Astrocyte of the cerebellum (primary cell): ENCODE data around the gene HS1BP3.
A peak's percentile ranks its signal among the peaks of the same experiment; 100 is the strongest.

Source experiments
- DNase-seq: peaks from one replicate; pipeline ENCODE4 v3.0.0-alpha.2; 2011; ENCODE audit warnings: low read depth
- H3K4me3 ChIP-seq: 2 replicates; pipeline ENCODE4 v1.5.1; 2011; ENCODE audit warnings: mild to moderate bottlenecking, low read depth, low read length, moderate library complexity
- in situ Hi-C: cut with HindIII; loops from 2 replicates; pipeline ENCODE4 v1.10.0; 2017; ENCODE audit warnings: low sequenced_read_pairs
- TF ChIP-seq, protein P1 (sequence below): IDR thresholded peaks from 2 replicates; pipeline ENCODE4 v1.5.1; 2012; ENCODE audit warnings: low read length, low read depth, moderate library complexity, mild to moderate bottlenecking; ENCODE audit errors: missing control alignments

Gene HS1BP3

DNA sequence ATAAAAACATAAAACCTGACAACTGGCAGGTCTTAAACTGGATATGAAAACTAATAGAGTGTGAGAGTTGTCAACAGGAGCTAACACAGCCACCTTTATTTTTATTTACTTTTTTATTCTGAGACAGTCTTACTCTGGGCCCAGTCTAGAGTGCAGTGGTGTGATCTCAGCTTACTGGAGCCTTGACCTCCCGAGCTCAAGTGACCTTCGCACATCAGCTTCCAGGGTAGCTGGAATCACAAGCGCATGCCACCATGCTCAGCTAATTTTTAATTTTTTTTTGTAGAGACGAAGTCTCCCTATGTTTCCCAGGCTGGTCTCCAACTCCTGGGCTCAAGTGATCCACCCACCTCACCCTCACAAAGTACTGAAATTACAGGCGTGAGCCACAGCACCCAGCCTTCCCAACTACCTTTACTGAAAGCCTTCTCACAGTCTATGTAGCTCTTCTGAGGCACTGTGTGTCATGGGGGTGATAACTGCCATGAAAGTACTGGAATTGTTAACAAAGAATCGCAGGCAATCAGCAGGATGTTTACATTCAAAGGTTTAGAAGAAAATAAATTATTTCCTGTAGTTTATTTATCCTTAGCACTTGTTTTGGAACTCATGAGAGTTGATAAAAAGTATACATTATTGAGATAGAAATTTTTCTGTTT lies 40.3 kb upstream of the HS1BP3 start:
- TF ChIP-seq, protein P1, sequence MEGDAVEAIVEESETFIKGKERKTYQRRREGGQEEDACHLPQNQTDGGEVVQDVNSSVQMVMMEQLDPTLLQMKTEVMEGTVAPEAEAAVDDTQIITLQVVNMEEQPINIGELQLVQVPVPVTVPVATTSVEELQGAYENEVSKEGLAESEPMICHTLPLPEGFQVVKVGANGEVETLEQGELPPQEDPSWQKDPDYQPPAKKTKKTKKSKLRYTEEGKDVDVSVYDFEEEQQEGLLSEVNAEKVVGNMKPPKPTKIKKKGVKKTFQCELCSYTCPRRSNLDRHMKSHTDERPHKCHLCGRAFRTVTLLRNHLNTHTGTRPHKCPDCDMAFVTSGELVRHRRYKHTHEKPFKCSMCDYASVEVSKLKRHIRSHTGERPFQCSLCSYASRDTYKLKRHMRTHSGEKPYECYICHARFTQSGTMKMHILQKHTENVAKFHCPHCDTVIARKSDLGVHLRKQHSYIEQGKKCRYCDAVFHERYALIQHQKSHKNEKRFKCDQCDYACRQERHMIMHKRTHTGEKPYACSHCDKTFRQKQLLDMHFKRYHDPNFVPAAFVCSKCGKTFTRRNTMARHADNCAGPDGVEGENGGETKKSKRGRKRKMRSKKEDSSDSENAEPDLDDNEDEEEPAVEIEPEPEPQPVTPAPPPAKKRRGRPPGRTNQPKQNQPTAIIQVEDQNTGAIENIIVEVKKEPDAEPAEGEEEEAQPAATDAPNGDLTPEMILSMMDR: no peak
- DNase-seq: no peak
- H3K4me3 ChIP-seq: no peak overlapping the region
- in situ Hi-C loops: no loop called here

DNA sequence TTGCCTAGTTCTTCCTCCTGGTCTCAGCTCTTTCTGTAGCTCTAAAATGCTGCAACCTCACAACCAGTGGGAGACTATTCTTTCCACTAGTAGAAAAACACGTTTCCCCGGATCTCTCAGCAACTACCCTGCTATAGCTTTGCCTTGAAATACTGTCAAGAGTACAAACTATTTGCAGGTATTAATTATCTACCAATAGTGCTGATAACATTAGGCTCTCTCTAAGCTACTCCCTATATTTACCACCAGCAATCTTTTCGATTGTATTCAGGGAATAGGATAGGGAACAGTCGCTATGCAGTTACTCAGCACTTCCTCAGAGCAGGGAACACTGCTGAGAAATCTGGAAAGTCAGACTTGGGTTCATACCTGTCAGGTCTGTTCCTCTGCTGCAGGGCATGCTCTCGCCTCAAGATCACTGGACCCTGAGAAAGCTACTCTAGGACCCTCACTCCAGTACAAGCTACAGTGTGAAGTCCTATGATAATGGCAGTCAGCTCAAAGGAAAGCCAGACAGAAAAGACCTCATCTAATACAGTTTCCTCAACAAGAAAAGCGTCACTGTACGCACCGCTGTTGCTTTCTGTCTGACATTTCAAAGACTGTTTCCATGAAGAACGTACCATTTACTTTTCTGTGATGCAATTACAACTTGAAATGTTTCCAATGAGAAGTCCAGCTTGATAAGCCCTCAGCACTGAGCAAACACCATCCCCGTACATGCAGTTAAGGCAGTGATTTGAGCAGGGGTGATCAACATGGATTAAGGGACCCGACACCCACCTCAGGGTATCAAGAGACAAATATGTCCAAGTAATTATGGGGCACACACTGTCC lies 38.7 kb upstream of the HS1BP3 start:
- in situ Hi-C loops: no loop called here
- DNase-seq: no peak
- TF ChIP-seq, protein P1: no peak
- H3K4me3 ChIP-seq: no peak overlapping the region

- H3K4me3 ChIP-seq: no peak overlapping the region
- no peak for DNase-seq
- in situ Hi-C loops: no loop called here
- TF ChIP-seq, protein P1: no peak
Measured at GRCh38 chr2:20687260-20687832, 36.4 kb upstream of the HS1BP3 start.

- DNase-seq: no peak
- no peak overlapping the region for H3K4me3 ChIP-seq
- TF ChIP-seq, protein P1: no peak
- in situ Hi-C loops: no loop called here
Measured at GRCh38 chr2:20684581-20685063, 33.7 kb upstream of the HS1BP3 start.

- in situ Hi-C loops: no loop called here
- TF ChIP-seq, protein P1: peak; percentile 68
- H3K4me3 ChIP-seq: no peak overlapping the region
- DNase-seq: no peak
Measured at GRCh38 chr2:20682167-20682920, 31.4 kb upstream of the HS1BP3 start.

GRCh38 chr2:20680744-20681375 lies 30.0 kb upstream of the HS1BP3 start:
- in situ Hi-C loops: no loop called here
- TF ChIP-seq, protein P1: no peak
- no peak for DNase-seq
- no peak overlapping the region for H3K4me3 ChIP-seq
